Gastroesophageal sphincter (tissue), 4 donors: ENCODE measurements around the gene MYO7A. TPM values are rescaled to one million over a fixed set of nuclear protein-coding genes. Genes with fewer than 3 reads are reported as not detected.
A peak's percentile ranks its signal among the peaks of the same experiment; 100 is the strongest.

Source experiments
- ATAC-seq: fragments of 150-250 bp; one replicate; pipeline ENCODE4 v1.9.1; 2016; ENCODE audit warnings: mild to moderate bottlenecking, moderate library complexity
- H3K27ac ChIP-seq, 4 donors: fragments of 200-600 bp; sonication (generic) in 3 of 4; 1 replicate in 3 of 4; 2 replicates in 1 of 4; pipeline ENCODE4 v1.5.1; 2016 to 2019
- H3K27me3 ChIP-seq: fragments of 200-600 bp; sonication (generic); one replicate; pipeline ENCODE4 v1.5.1; 2019
- H3K36me3 ChIP-seq, 2 donors: fragments of 200-600 bp; sonication (generic); one replicate each; pipeline ENCODE4 v1.5.1; 2019; ENCODE audit warnings: control low read depth in 1 of 2
- H3K4me1 ChIP-seq, 3 donors: fragments of 200-600 bp; sonication (generic); 1 replicate in 2 of 3; 2 replicates in 1 of 3; pipeline ENCODE4 v1.5.1; 2016 to 2019; ENCODE audit warnings: control low read depth in 2 of 3
- H3K4me3 ChIP-seq, 2 donors: fragments of 200-600 bp; sonication (generic); one replicate each; pipeline ENCODE4 v1.5.1; 2019; ENCODE audit warnings: mild to moderate bottlenecking in 1 of 2, moderate library complexity in 1 of 2
- H3K9me3 ChIP-seq, 3 donors: fragments of 200-600 bp; sonication (generic); one replicate each; pipeline ENCODE4 v1.5.1; 2017 to 2019; ENCODE audit warnings: control low read depth in 2 of 3
- EP300 ChIP-seq: sonication (generic); formaldehyde crosslinking; IDR thresholded peaks from one replicate; pipeline ENCODE4 v1.6.1; 2017; ENCODE audit warnings: antibody characterized with exemption, mild to moderate bottlenecking
- POLR2A ChIP-seq, 2 donors: fragments of 450-650 bp; IDR thresholded peaks; one replicate each; pipeline ENCODE4 v1.6.1; 2017; ENCODE audit warnings: antibody characterized with exemption in 2 of 2, mild to moderate bottlenecking in 2 of 2, moderate library complexity in 1 of 2
- POLR2AphosphoS5 ChIP-seq: sonication (generic); formaldehyde crosslinking; IDR thresholded peaks from one replicate; pipeline ENCODE4 v1.6.1; 2017; ENCODE audit warnings: antibody characterized with exemption
- WGBS, 2 donors: methylation state at CpG; one replicate each; pipeline ENCODE4 v1.1.5; 2018; ENCODE audit warnings: low coverage in 1 of 2; 5-methylcytosine and 5-hydroxymethylcytosine counted together
- total RNA-seq, 4 donors: library from RNA; depleted of rRNA; stranded (reverse); fragments of >200 nt; gene quantifications; one replicate each; pipeline ENCODE4 v1.1.0, GENCODE V29; 2016
- TF ChIP-seq, protein P1 (sequence below), 4 experiments: fragments of 200-600 bp in 2 of 4; fragments of 450-650 bp in 2 of 4; sonication (generic) in 1 of 4; IDR thresholded peaks; one replicate each; pipeline ENCODE4 v1.5.1; 2017 to 2019; ENCODE audit warnings: antibody characterized with exemption in 4 of 4, mild to moderate bottlenecking in 2 of 4, moderate library complexity in 2 of 4

MYO7A gene
- total RNA-seq, 4 donors from 2014 or later = 4.0 to 11.8 (median 8.7) TPM

DNA sequence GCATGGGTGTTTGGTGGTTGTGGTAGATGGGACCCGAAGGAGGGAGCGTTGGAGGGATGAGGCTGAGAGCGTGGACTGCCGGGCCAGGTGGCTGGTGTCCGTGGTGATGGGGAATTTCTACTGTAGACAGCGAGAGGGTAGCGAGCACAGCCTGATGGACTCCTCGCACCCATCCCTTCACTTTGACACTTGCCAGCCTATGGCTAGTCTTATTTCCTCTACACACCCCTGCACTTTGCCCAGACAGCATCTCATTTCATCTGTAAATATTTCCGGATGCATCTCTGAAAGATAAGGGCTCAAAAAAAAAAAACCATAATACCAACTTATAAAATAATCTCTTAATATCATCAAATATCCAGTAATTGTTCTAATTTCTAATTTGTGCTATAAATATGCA lies 19.6 kb upstream of the MYO7A start:
- Histone ChIP-seq H3K4me3 (no peak overlapping the region), H3K4me1 (peaks cover 0 to 52% (median 7%) of the 10 kb centered on the region in 3 donors), H3K27ac (peak overlapping the region in 1 of 4 donors; percentile 29), H3K27me3 (no peaks in the 10 kb centered on the region), H3K9me3 (no peaks in the 10 kb centered on the region), H3K36me3 (peaks cover 0 to 4% of the 10 kb centered on the region in 2 donors)
- ATAC-seq = no peak
- 81 to 89% methylated on average over 7 to 9 of the region's 9 CpGs for WGBS, 2 donors
- no peak for TF ChIP-seq EP300
- TF ChIP-seq, protein P1, sequence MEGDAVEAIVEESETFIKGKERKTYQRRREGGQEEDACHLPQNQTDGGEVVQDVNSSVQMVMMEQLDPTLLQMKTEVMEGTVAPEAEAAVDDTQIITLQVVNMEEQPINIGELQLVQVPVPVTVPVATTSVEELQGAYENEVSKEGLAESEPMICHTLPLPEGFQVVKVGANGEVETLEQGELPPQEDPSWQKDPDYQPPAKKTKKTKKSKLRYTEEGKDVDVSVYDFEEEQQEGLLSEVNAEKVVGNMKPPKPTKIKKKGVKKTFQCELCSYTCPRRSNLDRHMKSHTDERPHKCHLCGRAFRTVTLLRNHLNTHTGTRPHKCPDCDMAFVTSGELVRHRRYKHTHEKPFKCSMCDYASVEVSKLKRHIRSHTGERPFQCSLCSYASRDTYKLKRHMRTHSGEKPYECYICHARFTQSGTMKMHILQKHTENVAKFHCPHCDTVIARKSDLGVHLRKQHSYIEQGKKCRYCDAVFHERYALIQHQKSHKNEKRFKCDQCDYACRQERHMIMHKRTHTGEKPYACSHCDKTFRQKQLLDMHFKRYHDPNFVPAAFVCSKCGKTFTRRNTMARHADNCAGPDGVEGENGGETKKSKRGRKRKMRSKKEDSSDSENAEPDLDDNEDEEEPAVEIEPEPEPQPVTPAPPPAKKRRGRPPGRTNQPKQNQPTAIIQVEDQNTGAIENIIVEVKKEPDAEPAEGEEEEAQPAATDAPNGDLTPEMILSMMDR (IDR thresholded peaks at IDR 0.05) = no peak
- TF ChIP-seq POLR2A (IDR thresholded peaks at IDR 0.05) = no peak
- TF ChIP-seq POLR2AphosphoS5 = no peak

DNA sequence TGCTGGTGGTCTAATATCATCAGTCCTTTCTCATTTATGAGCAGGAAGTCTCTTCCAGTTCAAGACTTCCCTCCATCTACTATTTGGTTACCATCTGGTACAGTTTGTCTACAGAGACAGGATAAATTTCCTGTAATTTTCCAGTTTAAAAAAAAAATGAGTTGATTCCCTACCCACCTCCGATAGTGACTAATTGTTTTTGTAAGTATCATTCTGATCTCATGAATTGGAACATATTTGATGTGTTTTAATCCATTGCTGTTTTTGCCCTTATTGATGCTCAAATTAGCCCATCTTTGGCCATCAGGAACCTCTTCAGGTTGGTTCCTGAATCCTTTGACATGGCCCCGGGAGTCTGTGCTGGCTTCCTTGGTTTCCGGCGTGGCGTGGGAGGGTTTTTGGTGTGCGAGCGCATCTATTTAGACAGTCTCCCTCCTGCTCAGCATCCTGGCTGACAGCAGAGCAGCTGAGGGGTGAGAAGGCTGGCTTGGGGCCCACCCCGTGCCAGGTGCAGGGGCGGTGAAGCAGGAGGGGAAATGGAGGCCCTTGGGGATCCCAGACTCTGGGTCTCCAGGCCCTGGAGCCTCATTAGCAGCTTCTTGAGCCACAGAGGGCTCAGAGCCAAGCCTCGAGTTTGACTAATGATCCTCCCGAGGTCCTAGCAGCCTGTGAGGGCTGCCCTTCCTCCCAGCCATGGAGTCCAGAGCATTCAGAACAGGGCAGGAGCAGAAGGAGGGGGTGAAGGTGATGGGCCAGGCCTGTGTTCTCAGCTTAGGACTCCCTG lies 18.6 kb upstream of the MYO7A start:
- Histone ChIP-seq H3K9me3 (no peaks in the 10 kb centered on the region), H3K4me1 (peaks cover 0 to 52% (median 7%) of the 10 kb centered on the region in 3 donors), H3K36me3 (peaks cover 0 to 5% of the 10 kb centered on the region in 2 donors), H3K27me3 (no peaks in the 10 kb centered on the region), H3K4me3 (no peak overlapping the region), H3K27ac (peak overlapping the region in 2 of 4 donors; percentile 34 to 39)
- TF ChIP-seq, protein P1 (IDR thresholded peaks at IDR 0.05) = no peak
- TF ChIP-seq EP300 (no peak), POLR2A (IDR thresholded peaks at IDR 0.05) (no peak), POLR2AphosphoS5 (no peak)
- ATAC-seq = no peak
- 57 to 67% methylated on average over 7 of the region's 11 CpGs for WGBS, 2 donors

DNA sequence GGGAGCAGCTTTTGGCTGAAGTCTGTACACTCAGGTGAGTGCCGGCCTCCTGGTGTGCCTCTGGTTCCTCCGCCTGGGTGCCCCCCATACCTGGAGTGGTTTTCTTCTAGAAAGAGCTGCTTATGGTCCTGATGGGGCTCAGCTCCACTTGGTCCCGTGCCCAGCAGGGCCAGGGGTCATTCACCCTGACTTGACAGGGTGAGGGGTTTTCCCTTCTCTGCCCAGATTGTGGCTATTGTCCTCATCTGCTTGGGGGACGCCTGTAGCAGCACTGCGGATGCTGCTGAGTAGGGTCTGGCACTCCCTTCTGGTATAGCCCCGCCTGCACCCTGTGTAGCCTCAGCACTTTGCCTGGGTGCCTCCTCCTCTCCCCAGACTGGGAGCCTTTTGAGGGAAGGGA lies 17.2 kb upstream of the MYO7A start:
- Histone ChIP-seq H3K9me3 (no peaks in the 10 kb centered on the region), H3K36me3 (peaks cover 0 to 12% of the 10 kb centered on the region in 2 donors), H3K4me3 (no peak overlapping the region), H3K27me3 (no peaks in the 10 kb centered on the region), H3K27ac (no peak overlapping the region), H3K4me1 (peaks cover 0 to 52% (median 7%) of the 10 kb centered on the region in 3 donors)
- ATAC-seq = no peak
- no CpG with 5 or more reads among the region's 6 CpGs for WGBS, 2 donors
- TF ChIP-seq POLR2AphosphoS5 = no peak
- no peak for TF ChIP-seq POLR2A (IDR thresholded peaks at IDR 0.05)
- TF ChIP-seq EP300 = no peak
- TF ChIP-seq, protein P1 (IDR thresholded peaks at IDR 0.05) = no peak

DNA sequence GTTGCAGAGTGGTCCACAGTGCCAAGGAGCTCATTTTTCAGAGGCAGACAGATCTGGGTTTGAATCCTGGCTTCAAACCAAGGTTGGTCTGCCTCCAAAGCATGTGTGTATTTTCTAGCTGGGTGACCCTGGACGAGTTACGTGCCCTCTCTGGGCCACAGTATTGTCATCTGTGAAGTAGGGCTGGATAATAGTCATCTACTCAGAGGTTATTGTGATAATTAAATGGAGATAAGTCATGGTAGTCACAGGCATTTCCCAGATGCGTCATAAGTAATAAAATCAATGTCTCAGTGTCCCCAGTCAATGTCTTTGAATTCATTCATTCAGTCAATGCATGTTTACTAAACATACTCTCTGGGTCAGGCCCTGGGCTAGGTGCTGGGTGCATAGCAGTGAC lies 16.8 kb upstream of the MYO7A start:
- Histone ChIP-seq H3K4me1 (peaks cover 0 to 51% (median 7%) of the 10 kb centered on the region in 3 donors), H3K36me3 (peaks cover 0 to 17% of the 10 kb centered on the region in 2 donors), H3K27ac (no peak overlapping the region), H3K4me3 (no peak overlapping the region), H3K27me3 (no peaks in the 10 kb centered on the region), H3K9me3 (no peaks in the 10 kb centered on the region)
- WGBS, 2 donors = 89% methylated on average over 1 of the region's 3 CpGs; no CpG with 5 or more reads in 1 of the 2 donors
- ATAC-seq = no peak
- no peak for TF ChIP-seq POLR2AphosphoS5
- no peak for TF ChIP-seq POLR2A (IDR thresholded peaks at IDR 0.05)
- TF ChIP-seq, protein P1 (IDR thresholded peaks at IDR 0.05) = no peak
- TF ChIP-seq EP300 = no peak

DNA sequence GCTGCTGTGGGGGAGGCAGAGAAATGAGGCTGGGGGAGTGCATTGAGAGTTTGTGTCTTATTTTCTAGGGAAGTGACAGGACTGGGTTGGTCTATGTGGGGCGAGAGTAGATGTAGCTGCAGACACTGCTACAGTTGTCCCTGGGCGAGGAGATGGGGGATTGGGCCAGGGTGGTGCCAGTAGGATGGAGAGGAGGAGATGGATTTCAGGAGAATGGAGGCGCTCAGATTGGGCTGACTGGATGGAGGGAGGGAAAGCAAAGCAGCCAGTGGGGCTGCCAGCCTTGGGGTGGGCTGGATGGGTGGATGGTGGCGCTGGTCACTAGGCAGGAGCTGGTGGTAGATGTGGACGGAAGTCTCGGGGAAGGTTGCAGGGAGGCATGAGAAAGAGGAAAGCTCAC lies 16.1 kb upstream of the MYO7A start:
- TF ChIP-seq POLR2A (IDR thresholded peaks at IDR 0.05) (no peak), EP300 (no peak), POLR2AphosphoS5 (no peak)
- TF ChIP-seq, protein P1 (IDR thresholded peaks at IDR 0.05) = no peak

More for the DNA sequence above, 16.1 kb upstream of the MYO7A start:
- Histone ChIP-seq H3K4me1 (peaks cover 0 to 44% (median 7%) of the 10 kb centered on the region in 3 donors), H3K27ac (no peak overlapping the region), H3K9me3 (no peaks in the 10 kb centered on the region), H3K4me3 (no peak overlapping the region), H3K36me3 (peaks cover 0 to 19% of the 10 kb centered on the region in 2 donors), H3K27me3 (no peaks in the 10 kb centered on the region)
- 84 to 100% methylated on average over 3 to 5 of the region's 6 CpGs for WGBS, 2 donors
- ATAC-seq = no peak
